Breast epithelium (tissue), 4 donors: ENCODE measurements around the gene BCAS3. TPM values are rescaled to one million over a fixed set of nuclear protein-coding genes. Genes with fewer than 3 reads are reported as not detected.
A peak's percentile ranks its signal among the peaks of the same experiment; 100 is the strongest.

Experiments used
- DNase-seq, 2 donors: peaks; one replicate each; pipeline ENCODE4 v3.0.0-alpha.2; 2019; ENCODE audit warnings: low spot score in 2 of 2
- H3K27ac ChIP-seq, 2 donors: fragments of 200-600 bp; sonication (generic) in 1 of 2; one replicate each; pipeline ENCODE4 v1.5.1; 2016 to 2019; ENCODE audit warnings: mild to moderate bottlenecking in 1 of 2
- H3K27me3 ChIP-seq, 2 donors: fragments of 200-600 bp; sonication (generic) in 1 of 2; one replicate each; pipeline versions ENCODE4 v1.5.1 to v1.6.0; 2017 to 2019; ENCODE audit warnings: control low read depth in 1 of 2, mild to moderate bottlenecking in 1 of 2
- H3K36me3 ChIP-seq: fragments of 200-600 bp; one replicate; pipeline ENCODE4 v1.5.1; 2019
- H3K4me1 ChIP-seq, 2 donors: fragments of 200-600 bp; sonication (generic); one replicate each; pipeline ENCODE4 v1.5.1; 2016 to 2019; ENCODE audit warnings: control low read depth in 1 of 2
- H3K4me3 ChIP-seq, 3 donors: fragments of 200-600 bp; sonication (generic); 1 replicate in 2 of 3; 2 replicates in 1 of 3; pipeline ENCODE4 v1.5.1; 2016 to 2019; ENCODE audit warnings: mild to moderate bottlenecking in 3 of 3, moderate library complexity in 2 of 3
- H3K9me3 ChIP-seq, 2 donors: fragments of 200-600 bp; sonication (generic) in 1 of 2; one replicate each; pipeline ENCODE4 v1.5.1; 2016 to 2019; ENCODE audit warnings: control low read depth in 1 of 2
- POLR2A ChIP-seq: fragments of 450-650 bp; IDR thresholded peaks from one replicate; pipeline ENCODE4 v1.6.1; 2016; ENCODE audit warnings: antibody characterized with exemption, mild to moderate bottlenecking, moderate library complexity
- POLR2AphosphoS5 ChIP-seq, 3 donors: sonication (generic); formaldehyde crosslinking; IDR thresholded peaks; one replicate each; pipeline ENCODE4 v1.6.1; 2017; ENCODE audit warnings: antibody characterized with exemption in 3 of 3
- intact Hi-C: fragments of 100-400 bp; cut with DNase I; formaldehyde crosslinking; loops from one replicate; pipeline ENCODE4 v1.15.1; 2023; ENCODE audit warnings: low total_unique reads
- total RNA-seq, 3 donors: library from RNA; depleted of rRNA; stranded (reverse); fragments of >200 nt; gene quantifications; one replicate each; pipeline ENCODE4 v1.1.0, GENCODE V29; 2016
- TF ChIP-seq, protein P1 (sequence below), 3 donors: fragments of 450-650 bp; IDR thresholded peaks; one replicate each; pipeline ENCODE4 v1.5.1; 2016 to 2017; ENCODE audit warnings: antibody characterized with exemption in 3 of 3, mild to moderate bottlenecking in 3 of 3, moderate library complexity in 3 of 3

BCAS3 gene
- total RNA-seq, 3 donors from 2014 or later: 30.8 to 47.9 (median 31.2) TPM

DNA sequence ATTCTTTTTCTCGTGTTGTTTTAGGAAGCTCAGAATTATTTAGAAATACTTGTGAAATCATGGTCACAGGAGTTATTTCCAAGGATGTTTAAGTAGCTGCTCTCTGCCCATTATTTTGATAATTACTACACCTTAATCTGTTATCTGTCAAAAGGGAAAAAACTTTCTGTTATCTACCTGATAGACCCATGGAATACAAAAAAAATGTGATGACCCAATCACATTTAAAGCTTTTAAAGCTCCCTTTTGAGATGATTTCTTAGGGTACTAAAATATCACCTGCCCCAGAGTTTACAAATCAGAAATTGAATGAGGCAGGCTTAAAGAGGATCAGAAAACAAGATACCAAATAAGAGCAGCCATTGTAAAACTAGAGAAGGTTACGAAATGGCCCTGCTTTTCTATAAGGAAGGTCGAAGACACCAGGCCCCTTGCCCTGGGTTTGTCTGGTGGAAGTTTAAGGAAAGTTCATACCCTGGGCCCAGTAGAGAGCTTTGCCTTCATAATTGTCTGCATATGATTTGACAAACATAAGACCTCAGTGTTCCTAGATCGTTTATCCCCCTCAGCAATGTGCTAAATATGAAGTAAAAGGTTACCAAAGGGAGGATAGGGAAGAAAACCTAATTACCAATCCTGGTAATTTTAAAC, 572.1 kb downstream of the BCAS3 start:
- Histone ChIP-seq H3K9me3 (no peaks in the 10 kb centered on the region), H3K27ac (no peak overlapping the region), H3K4me1 (no peaks in the 10 kb centered on the region), H3K27me3 (no peaks in the 10 kb centered on the region), H3K36me3 (no peaks in the 10 kb centered on the region), H3K4me3 (no peak overlapping the region)
- intact Hi-C loops: loop anchor here (10.0 kb wide), 1 partner anchor 245 kb away; no protein-coding TSS in a partner anchor
- DNase-seq: no peak
- TF ChIP-seq POLR2AphosphoS5 (IDR thresholded peaks at IDR 0.05): no peak
- no peak for TF ChIP-seq POLR2A
- TF ChIP-seq, protein P1, sequence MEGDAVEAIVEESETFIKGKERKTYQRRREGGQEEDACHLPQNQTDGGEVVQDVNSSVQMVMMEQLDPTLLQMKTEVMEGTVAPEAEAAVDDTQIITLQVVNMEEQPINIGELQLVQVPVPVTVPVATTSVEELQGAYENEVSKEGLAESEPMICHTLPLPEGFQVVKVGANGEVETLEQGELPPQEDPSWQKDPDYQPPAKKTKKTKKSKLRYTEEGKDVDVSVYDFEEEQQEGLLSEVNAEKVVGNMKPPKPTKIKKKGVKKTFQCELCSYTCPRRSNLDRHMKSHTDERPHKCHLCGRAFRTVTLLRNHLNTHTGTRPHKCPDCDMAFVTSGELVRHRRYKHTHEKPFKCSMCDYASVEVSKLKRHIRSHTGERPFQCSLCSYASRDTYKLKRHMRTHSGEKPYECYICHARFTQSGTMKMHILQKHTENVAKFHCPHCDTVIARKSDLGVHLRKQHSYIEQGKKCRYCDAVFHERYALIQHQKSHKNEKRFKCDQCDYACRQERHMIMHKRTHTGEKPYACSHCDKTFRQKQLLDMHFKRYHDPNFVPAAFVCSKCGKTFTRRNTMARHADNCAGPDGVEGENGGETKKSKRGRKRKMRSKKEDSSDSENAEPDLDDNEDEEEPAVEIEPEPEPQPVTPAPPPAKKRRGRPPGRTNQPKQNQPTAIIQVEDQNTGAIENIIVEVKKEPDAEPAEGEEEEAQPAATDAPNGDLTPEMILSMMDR (IDR thresholded peaks at IDR 0.05): no peak

DNA sequence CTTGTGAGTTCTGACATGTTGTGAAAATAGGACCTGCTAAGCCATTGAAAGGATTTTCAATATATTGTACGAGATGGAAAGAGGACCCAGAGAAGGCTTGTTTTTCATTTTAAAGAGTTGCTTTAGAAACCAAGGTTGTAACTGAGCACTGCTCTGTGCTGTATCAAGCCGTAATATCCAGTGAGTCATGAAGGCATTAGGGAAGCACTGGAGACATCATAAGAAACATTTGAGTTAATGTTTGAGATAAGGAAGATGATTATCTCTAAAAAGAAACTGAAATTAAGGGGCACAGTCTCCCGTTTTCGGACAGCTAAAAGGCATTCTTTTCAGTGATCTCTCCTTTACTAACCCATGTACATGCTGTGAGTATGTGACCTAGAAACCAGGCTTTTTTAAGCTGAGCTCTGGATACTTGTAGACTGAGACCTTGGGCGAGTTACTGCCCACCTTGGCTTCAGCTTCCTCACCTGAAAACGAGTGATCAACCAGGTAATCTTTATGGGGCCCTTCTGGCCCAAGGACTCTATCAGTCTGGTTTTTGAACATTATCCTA, 572.8 kb downstream of the BCAS3 start:
- no peaks in the 10 kb centered on the region for H3K9me3 ChIP-seq
- peak overlapping the region in 1 of 2 donors; percentile 44 for H3K27ac ChIP-seq
- no peaks in the 10 kb centered on the region for H3K36me3 ChIP-seq
- DNase-seq: no peak
- TF ChIP-seq, protein P1 (IDR thresholded peaks at IDR 0.05): no peak
- no peak for TF ChIP-seq POLR2AphosphoS5 (IDR thresholded peaks at IDR 0.05)
- no peak for TF ChIP-seq POLR2A
- intact Hi-C loops: loop anchor here (10.0 kb wide), 1 partner anchor 246 kb away; no protein-coding TSS in a partner anchor
- H3K27me3 ChIP-seq: no peaks in the 10 kb centered on the region
- no peaks in the 10 kb centered on the region for H3K4me1 ChIP-seq
- no peak overlapping the region for H3K4me3 ChIP-seq

DNA sequence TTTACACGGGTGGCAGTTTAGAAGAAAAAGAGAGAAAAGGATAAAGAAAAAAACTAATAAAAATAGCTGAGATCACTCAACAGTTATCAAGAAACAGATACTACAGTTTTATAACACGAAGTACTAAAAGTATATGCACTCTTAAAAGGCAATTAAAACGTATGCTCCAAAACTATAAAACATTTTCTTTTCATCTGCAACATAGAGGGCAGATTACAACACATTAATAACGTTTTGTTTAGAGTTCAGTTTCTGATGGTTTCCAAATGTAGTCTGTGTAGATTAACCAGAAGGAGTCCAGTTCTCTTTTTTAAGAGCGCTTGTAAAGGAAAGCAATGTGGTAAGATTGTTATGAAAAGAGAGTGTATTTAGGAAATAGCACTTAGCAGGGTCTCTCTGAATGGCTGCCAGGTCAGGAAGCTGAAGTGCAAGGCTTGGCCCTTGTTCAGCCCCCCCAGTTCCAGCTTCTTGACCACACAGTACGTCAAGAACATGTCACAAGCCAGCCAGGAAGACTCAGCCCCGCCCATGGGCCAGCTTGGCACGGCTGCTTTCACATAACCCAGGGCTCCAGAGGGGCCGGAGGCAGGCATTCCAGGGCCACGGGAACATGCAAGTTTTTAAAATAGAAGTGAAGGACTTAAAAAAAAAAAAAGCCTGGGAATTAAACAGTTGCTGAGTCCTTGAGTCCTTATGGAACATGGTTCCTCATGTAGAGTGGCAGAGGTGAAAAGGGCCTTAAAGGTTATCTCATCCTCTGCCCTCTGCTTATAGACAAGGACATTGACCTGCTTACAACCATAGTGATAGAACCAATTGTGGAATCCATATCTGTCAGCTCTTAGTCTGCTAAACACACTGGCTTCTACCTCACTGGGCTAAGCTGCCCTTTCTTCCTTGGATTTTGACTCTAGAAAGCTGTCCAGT, 574.6 kb downstream of the BCAS3 start:
- intact Hi-C loops: loop anchor here (10.0 kb wide), 1 partner anchor 247 kb away; no protein-coding TSS in a partner anchor
- H3K4me1 ChIP-seq: no peaks in the 10 kb centered on the region
- H3K27ac ChIP-seq: peak overlapping the region; percentile 49 to 56
- no peaks in the 10 kb centered on the region for H3K36me3 ChIP-seq
- DNase-seq: peak; percentile 59 to 67
- no peak overlapping the region for H3K4me3 ChIP-seq
- H3K9me3 ChIP-seq: no peaks in the 10 kb centered on the region
- TF ChIP-seq POLR2AphosphoS5 (IDR thresholded peaks at IDR 0.05): peak in 2 of 3 donors; percentile 54 to 60
- no peak for TF ChIP-seq POLR2A
- H3K27me3 ChIP-seq: no peaks in the 10 kb centered on the region

DNA sequence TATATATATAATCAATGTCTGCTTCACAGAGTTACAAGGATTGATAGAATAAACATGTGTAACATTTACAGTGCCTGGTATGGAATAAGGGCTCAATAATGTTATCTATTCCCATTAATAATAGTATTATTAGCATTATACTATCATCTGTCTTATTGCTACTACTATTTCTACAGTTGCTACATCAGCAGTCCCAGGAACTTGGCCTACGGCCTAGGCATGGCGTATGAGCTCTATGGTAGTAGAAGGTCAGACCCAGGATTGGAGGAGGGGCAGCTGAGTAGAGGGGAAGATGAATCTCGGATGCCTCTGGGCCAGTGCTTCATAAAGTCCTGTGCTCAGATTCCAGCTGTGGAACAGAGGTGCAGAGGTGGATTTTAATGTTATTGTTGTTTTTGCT, 575.7 kb downstream of the BCAS3 start:
- no peak for DNase-seq
- H3K4me1 ChIP-seq: no peaks in the 10 kb centered on the region
- H3K4me3 ChIP-seq: no peak overlapping the region
- TF ChIP-seq POLR2AphosphoS5 (IDR thresholded peaks at IDR 0.05) (no peak), POLR2A (no peak)
- TF ChIP-seq, protein P1 (IDR thresholded peaks at IDR 0.05): no peak
- H3K9me3 ChIP-seq: no peaks in the 10 kb centered on the region
- H3K27ac ChIP-seq: no peak overlapping the region
- H3K36me3 ChIP-seq: no peaks in the 10 kb centered on the region
- no peaks in the 10 kb centered on the region for H3K27me3 ChIP-seq
- intact Hi-C loops: loop anchor here (10.0 kb wide), 1 partner anchor 249 kb away; no protein-coding TSS in a partner anchor

DNA sequence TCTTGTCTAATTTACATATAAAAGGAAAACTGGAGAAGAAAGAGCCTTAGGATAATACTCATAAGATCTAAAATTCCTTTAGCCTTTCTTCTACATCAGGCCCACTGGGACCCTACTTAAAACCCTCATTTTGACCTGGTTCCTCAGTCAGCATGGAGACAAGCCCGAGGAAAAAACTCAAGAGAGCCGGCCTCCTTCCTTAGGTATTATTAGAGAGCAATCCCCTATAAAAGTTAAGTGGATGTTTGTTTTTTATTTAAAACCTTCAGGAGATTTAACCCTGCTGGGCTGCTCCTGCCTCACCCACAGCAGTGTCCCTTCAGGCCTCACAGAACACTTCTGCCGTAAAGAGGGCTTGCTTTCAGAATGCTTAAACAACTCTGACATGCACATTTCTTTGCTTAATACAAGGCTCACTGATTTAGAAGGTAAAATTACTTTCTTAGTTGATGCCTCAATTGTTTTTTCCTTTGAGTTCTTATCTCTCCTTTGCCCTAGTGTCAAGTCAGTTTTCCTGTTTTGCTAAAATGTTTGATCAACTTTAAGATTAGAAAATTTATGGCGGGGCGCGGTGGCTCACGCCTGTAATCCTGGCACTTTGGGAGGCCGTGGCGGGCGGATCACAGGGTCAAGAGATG, 576.4 kb downstream of the BCAS3 start:
- H3K9me3 ChIP-seq: no peaks in the 10 kb centered on the region
- peak overlapping the region; percentile 7 to 29 for H3K27ac ChIP-seq
- no peaks in the 10 kb centered on the region for H3K27me3 ChIP-seq
- no peaks in the 10 kb centered on the region for H3K36me3 ChIP-seq
- intact Hi-C loops: loop anchor here (10.0 kb wide), 1 partner anchor 249 kb away; no protein-coding TSS in a partner anchor
- no peak for DNase-seq
- no peak overlapping the region for H3K4me3 ChIP-seq
- no peaks in the 10 kb centered on the region for H3K4me1 ChIP-seq
- TF ChIP-seq POLR2A: no peak
